Fibroblast of upper back skin (primary cell): ENCODE data around the gene WNT11.

Experiments
- DNase-seq: peaks from one replicate; pipeline ENCODE4 v3.0.0-alpha.2; 2013

The WNT11 gene

DNA sequence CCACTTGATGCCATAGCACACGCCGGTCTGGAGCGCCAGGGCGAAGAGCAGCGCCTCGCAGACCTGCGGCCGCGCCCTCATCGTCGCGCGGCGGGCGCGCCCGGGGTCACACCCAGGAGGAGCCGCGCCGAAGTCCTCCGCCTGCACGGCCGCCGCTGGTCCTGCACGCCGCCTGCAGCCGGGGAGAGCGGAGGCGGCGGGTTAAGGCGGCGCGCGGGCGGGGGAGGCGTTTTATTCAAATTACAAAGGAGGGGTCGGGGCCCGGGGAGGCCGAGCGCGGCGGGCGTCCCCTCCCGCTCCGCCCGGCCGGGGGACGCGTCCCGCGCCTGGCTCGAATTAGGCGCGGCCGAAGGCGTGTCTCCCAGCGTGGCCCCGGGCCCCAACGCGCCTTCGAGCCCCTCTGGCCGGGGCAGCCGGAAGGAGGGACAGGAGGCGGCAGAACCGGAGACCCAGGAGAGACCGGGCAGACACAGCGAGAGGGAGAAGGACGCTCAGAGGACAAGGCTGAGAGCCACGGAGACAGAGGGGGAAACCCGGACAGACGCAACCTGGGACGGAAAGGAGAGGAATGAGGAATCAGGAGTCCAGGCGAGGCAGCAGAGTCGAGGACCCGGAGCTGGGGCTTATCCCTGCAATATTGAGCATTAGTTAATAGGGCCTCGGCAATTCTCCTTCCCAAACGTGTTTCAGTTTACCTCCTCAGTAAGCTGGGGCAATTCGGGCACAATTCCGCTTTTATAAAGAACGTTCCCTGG lies at the start of gene WNT11:
WNT11 (minus strand) TSS at position 176 of the 755 bp plus-strand sequence; CDS start at position 81, 95 bp downstream.
- DNase-seq = no peak

DNA sequence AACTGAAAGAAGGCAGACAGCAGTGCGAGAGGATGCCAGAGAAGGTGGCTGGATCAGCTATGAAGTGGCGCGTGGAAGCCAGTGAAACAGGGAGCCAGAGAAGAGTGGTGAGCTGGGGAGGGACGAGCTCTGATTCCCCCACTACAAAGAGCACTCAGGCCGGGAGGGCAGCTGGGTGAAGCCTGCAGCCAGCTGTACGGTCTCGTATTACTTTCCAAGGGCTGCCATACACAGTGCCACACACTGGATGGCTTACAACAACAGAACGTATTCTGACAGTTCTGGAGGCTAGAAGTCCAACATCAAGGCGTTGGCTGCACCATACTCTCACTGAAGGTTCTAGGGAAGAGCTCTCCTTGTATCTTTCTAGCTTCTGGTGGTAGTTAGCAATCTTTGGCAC lies 47.1 kb upstream of the WNT11 start:
- DNase-seq = no peak

DNA sequence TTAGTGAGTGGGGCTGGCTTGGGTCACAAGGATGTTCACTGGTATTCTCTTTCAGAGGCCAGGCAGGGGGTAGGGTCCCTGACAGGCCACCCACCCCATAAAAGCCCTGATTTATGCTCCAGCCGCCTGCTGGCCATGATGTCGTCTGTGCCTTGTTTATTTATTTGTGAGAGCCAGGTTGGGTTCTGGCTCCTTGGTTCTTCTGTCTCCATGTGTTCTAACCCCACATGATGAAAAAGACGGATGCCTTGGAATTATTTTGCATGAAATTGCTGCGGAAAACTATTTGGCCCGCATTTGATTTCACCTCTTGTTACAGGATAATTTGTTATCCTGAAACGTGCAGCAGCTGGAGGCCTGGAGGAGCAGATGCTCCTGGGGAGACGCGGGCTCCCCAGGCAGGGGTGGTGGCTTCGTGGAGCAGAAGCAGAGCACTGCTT lies 46.3 kb upstream of the WNT11 start:
- no peak for DNase-seq

DNA sequence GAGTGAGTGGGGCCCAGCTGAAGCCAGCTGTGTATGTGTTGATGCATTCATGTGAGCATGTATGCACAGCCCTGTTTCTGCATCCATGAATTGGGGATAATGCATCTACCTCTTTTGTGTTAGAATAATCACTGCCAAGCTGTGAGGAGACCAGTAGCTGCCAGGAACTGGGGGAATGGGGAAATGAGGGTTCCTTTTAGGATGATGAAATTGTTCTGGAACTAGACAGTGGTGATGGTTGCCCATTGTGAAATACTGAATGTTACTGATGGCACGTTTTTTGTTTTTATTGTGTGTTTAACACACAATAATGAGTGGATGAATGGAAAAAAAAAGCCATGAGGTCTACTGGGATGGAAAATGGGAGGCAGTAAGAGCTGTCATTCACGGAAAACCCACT lies 45.3 kb upstream of the WNT11 start:
- DNase-seq = no peak

DNA sequence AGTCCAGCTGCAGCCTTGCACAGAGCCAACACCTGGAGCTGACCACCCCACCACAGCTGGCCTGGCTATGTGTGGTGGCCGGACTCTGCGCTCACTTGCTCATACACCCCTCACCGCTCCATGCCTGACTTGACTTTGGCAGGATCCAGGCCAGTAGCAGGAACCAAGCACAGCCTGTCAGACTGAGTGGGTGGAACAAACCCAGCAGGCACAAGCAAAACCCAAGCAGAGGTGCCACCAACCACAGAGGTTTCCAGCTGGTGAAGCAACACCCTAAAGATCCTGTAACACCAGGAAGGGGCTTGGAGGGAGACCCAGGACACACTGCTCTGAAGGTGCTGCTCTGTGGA lies 44.9 kb upstream of the WNT11 start:
- DNase-seq = no peak

DNA sequence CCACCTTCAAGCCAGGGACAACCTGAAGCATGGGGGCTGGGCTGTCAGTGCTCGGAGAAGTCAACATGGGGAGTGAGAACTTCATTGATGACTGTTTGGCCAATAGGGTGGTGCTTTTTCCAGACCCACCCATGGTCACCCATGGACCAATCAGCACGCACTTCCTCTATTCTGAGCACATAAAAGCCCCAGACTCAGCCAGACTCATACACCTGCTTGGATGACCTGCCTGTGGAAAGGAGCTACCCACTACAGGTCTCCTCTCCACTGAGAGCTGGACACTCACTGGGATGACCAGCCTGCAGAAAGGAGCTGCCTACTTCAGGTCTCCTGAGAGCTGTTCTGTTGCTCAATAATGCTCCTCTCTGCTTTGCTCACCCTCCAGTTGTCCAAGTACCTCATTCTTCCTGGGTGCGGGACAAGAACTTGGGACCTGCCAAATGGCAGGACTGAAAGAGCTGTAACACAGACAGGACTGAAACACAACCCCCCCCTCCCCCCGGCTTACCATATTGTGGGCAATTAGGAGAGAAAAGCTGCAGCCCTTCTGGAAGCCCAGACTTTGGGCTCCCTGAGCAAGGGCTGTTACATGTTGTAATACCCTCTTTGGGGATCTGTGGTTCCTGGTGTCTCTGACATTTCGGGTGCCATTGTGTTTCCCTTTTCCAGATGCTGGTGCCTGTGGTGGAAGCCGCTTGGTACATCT lies 44.4 kb upstream of the WNT11 start:
- no peak for DNase-seq

DNA sequence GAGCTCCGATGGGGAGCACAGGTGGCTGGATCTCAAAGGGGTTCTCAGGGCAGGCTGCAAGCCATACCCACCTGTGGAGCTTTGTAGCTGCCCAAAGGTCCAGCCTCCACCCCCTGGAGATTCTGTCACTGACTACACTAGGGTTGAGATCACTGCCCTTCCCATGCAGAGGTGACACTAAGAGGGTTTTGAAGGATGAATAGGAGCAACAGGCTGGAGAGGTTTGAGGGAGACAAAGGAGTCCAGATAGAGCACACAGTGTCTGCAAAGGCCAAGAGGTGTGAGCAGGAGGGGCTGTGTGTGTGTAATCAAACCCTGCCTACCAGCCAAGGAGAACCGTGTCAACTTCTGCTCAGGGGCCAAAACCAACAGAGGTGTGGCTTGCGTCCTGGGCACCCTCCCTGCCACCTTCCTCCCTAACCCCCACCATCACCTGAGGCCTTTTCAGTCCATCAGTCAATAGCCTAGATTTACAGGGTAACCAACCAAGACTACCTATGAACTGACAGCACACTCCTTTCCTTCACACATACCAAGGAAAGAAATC lies 43.0 kb upstream of the WNT11 start:
- no peak for DNase-seq

DNA sequence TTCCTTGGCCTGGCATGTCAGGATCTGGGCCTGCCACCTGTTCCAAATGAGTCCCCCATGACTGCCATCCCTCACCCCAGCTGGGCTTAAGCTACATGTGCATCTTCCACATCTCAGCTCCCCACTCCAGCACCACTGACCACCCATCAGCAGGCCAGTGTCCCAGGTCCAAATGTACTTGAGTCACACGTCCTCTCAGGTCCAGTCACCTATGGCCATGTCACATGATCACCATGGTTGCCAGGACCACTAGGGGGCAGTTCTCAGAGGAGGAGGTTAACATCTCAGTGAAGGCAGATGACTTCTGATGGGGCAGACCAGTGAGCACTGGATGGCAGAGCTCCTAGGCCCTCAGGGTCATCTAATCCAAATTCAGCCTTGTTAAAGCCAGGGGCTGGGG lies 41.9 kb upstream of the WNT11 start:
- no peak for DNase-seq

DNA sequence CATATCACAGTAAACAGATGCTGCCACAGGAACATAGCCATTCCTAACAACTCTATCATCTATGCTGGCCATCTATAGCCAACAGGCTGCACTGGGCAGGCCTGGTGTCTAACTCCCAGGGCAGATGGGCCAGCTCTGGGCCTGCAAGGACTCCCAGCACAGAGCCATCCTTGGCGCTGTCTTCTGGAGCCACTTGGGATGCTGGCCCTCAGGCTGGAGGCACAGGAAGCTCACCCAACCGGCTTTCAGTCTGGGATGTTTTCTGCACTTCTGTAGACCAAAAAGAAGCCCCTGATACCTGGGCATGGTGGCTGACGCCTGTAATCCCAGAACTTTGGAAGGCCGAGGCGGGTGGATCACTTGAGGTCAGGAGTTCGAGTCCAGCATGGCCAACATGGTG lies 40.8 kb upstream of the WNT11 start:
- DNase-seq = no peak

DNA sequence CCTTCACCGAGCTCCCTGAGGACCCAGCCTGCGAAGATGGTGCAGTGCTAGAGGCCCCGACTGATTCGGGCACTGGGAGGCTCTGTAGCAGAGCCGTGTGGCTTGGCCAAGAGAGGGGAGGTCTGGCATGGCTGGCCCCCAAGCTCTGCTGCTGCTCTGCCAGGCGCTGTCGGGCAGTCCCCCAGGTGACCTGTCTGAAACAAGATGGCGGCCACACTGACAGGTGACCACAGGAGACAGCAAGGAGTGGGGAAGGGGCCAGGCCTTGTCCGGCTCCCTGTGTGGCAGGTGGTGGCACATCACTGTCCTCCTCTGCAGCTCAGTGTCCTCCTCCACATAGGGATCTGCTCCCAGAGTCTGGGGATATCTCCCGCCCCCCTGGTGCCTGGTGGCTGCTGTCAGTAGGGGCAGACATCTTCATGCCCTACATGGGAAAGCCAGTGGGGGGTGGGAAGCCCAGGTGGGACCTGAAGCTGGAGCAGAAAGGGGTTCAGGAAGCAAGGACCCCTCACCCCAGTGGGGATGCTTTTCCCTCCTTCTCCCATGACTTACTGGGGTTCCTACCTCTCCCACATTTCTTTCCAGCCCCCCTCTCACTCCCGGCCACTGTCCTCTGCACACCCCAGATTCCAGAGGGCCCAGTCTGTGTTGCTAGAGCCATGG lies 40.1 kb upstream of the WNT11 start:
- no peak for DNase-seq

DNA sequence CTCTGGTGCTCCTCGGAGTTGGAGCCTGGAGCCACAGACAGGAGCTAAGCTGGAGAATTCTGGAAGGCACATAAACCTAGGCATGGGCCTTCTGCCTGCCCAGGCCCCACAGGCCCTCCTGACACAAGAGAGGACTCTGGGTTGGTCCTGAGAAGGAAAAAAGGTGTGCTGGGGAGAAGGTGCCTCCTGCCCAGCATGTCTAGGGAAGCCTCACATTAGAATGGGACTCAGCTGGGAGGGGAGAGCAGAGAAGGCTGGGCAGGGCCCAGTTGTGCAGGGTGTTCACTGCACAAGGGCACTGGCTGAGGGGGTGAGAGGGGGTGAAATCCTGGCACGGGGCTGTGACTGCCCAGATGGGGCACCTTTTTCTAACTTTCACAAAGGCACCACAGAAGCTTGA lies 39.4 kb upstream of the WNT11 start:
- no peak for DNase-seq

DNA sequence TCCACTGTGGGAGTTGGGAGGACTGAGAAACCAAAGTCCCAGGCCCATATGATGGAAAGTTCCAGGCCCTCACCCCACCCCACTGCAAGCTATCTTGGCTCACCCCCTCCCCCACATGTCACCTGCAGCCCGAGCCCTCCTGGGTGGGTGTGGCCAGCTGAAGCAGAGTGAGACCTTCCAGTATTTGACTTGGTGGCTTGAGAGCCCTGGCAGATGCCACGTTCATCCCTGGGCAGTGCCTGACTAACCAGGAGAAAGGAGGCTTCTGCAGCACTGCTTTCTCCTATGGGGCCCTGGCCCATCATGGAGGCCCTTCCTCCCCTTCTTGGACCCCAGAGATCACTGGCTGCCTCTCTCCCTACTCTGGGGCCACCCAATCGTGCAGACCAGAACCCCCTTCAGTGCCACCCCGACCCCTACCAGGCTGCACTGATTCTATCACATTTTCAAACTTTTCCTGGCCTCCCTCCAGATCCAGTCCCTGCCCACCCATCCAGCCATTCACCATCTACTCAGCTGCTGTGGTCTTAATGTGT lies 38.1 kb upstream of the WNT11 start:
- DNase-seq = no peak

DNA sequence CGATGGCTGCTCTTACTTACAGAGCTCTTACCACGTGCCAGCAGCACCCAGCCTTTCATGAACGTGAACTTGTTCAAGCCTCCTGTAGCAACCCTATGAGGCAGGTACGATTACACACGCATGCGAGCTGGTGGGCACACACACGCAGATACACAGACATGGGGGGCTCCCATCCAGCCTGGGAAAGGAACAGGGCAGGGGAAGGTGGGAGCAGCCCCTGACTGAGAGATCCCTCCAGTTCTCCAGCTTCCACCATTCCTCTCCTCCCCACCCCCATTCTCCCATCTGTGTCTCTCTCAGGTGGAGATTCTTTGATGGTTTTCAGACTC lies 37.6 kb upstream of the WNT11 start:
- DNase-seq = no peak

DNA sequence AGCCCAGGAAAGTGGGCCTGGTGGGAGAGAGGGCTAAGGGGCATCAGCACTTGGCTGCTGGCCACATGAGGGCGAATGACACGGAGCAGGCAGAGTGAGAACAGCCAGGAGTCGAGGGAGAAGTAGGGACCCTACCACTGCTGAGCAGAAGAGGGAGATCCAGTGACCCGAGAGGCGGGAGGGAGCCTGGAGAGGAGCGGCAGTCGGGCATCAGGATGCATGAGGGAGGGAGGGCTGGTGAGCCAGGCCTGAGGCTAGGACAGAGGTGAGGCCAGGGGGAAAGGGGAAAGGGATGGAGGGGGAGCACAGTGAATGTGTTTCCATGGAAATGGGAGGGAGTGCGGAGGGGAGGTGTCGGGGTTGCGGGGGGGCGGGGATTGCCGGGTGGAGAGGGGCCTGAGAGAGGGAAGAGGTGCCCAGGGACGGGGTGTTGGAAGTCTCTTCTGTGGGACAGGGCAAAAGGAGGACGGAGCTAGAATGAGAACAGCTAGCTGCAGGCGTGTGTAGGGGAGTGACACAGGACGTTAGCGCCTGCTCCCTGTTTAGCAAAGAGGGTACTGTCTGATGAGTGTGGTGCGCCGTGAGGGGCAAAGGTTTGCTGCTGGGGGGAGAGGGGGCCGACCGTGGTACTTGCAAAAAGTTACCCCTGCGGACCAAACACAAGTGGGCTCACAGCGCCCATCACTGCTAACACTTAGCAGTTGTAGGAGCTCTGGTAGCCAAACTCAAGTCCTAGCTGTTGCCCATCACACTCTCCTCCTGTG lies 37.1 kb upstream of the WNT11 start:
- no peak for DNase-seq

DNA sequence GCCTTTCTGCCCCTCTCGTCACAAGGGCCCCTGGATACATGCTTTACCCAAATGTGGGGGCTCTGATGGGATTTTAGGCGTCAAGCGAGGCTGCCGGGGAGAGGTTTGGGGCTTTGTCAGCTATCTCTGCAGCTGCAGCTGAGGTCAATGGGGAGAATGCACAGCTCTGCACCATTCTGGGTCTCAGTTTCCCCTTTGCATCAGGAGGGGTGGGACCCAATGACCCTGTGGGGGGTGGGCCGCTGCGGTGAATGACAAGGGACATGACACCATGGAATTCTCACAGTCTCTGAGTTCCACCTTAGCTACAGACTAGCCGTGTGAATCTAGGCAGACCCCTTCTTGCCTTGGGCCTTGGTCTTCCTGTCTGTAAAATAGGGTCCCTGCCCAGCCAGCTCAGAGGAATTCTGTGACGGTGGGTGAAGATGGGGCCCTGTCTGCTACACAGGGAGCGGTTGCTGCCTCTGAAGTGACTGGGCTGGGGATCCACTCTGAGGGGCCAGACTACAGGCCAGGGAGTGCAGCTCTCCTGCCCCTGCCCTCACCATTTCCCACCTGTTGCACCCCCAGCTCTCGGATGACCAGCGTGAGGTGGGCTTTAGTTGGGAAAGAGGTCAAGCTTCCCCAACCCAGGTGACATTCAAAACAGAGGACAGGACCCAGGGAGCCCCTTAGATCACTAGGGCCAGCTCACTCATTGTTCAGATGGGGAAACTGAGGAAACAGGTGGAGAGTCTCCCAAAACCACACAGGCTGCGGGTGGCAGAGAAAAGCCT lies 35.9 kb upstream of the WNT11 start:
- no peak for DNase-seq

DNA sequence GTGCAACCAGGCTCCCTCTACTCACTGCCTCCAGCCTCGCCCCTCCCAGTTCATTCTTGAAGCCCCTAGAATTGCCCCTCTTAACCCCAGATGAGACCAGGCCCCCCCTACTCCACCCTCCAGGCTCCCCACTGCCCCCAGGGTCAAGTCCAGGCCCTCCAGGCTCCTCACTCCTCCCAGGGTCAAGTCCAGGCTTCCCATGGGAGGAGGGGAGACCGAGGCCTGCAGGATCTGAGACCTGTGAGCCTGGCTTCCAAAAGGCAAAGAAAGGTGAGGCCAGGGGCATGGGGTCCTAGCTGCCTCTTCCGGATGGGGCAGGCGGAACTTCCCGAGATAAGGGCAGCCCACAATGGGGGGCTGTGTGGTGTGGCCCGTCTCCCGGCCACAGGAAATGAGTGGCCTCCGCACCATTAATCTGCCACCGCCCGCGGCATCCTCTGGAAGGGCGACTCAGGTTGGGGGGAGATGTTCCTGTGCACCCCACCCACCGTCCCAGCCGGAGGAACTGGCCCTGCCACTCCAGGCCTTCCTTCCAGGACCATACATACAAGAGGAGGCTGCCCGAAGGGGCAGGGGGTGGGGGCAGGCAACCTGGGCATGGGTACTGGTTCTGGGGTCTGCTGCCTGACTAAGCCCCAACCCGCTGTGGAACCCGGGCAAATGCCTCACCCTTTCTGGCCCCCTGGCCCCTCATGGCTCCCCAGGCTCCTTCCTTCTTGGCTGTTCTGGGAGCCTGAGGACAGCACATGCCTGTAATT lies 35.1 kb upstream of the WNT11 start:
- DNase-seq = no peak

DNA sequence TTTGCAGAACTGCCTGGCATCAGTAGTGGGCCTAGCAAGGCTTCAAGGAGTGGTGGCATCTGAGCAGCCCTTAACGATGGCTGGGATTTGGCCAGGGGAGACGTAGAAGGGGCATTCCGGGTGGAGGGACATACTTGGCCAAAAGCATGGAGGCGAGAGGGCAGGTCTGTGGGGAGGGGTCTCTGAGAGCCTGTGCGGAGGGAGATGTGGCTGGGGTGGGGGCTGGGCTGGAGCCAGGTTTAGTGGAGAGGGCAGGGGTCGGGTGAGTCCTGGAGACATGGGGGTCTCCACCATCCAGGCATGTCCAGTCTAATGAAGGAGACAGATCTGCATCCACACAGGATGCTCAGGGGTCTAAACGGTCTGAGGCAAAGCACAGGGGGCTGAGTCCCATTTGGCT lies 34.4 kb upstream of the WNT11 start:
- no peak for DNase-seq

DNA sequence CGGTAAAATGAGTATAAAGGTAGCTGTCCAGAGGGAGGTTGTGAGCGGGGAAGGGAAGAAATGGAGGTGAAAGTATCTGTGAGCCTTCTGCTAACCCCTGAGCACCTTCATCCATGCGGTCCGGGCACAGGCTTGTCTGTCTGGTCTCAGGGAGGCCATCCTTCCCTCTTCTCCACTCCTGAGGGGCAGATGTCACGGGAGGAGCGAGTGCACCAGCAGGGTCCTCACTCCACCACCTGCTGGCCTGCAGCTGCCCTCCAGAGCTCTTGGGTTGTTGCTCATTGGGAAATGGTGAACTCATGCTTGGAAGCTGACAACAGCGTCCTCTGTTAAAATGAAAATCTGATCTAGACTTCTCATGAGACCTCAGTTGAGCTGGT lies 33.8 kb upstream of the WNT11 start:
- DNase-seq = no peak

DNA sequence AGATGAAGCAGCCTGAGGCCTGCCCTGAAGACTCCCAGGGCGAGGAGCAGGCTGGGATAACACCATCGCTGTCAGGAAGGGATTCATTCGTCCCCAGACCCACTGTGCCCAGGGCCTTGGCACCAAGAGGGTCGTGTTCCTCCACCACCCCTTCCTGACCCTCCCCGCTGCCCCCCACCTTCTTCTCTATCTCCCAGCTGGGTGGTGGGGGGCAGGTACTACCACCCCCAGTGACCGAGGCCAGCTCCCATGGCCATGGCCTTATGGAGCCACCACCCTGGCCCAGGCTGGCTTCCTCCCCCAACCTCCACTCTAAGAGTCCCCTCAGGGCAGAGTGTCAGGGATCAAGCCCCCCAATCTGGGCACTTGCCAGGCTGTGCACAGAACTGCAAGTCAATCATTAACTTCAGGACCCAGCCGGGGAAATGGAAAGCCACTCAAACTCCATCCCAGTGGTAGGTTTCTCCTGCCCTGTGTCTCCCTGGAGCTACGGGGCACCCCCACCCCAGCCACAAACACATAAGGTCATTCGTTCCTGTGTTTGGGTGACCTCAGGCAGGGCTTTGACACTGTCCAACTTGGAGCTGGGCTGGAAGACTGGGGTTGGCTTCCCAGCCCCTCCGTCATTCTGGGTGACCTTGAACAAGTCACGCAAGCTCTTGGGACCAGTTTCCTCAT lies 33.3 kb upstream of the WNT11 start:
- no peak for DNase-seq

DNA sequence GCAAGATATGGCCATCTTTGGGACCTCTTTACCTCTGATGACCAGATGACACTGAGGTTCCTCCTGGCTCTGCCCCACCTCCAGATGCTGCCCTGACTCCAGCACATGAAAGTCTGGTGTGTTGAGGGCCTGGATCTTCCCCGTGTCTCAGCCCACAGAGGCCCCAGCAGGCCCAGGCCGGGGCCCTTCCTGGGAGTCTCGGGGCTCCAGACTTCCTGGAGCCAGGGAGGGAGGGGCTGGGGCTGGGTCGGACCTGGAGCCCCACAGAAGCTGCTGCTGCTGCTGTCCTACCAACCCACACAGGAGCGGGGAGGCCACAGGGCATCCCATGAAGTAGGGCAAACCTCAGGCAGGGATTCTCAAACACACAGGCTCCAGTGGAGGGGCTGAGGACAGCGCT lies 32.2 kb upstream of the WNT11 start:
- DNase-seq = no peak

DNA sequence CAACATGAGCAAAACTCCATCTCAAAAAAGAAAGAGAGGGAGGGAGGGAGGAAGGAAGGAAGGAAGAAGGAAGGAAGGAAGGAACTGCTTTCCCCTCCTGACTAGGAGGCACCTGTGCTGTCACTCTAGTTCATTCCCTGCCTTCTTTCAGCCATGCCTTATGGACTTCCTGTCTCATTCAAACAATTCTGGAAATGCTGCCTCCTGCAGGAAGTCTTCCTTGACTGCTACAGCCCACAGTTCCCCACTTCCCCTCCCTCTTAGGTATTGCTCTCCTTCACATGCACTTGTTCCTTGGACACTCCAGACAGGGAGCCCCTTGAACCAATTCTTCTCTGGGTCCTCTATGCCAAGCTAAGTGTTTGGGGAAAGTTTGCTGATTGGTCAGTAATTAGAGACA lies 31.6 kb upstream of the WNT11 start:
- peak; percentile 10 for DNase-seq
